Nephron (organoid): ENCODE data around the gene FBXO39.

Experiments
- H3K27ac Mint-ChIP-seq, 3 experiments: 2 replicates each; pipeline ENCODE4 v1.8.0; 2020; ENCODE audit warnings: mixed read lengths in 3 of 3, mild to moderate bottlenecking in 2 of 3, moderate library complexity in 1 of 3
- H3K27me3 Mint-ChIP-seq: 2 replicates; pipeline ENCODE4 v1.8.0; 2021; ENCODE audit warnings: low read depth, mild to moderate bottlenecking, moderate library complexity, mixed read lengths
- H3K36me3 Mint-ChIP-seq: 2 replicates; pipeline ENCODE4 v1.8.0; 2020; ENCODE audit warnings: low read depth, mixed read lengths
- H3K4me1 Mint-ChIP-seq: 2 replicates; pipeline ENCODE4 v1.8.0; 2020; ENCODE audit warnings: mixed read lengths
- H3K4me3 Mint-ChIP-seq, 3 experiments: 2 replicates each; pipeline ENCODE4 v1.8.0; 2020; ENCODE audit warnings: mild to moderate bottlenecking in 3 of 3, mixed read lengths in 3 of 3, moderate library complexity in 2 of 3
- H3K9me3 Mint-ChIP-seq: 2 replicates; pipeline ENCODE4 v1.8.0; 2020; ENCODE audit warnings: mixed read lengths
- CTCF ChIP-seq, 3 experiments: fragments of 200-600 bp; sonication (generic); IDR thresholded peaks; one replicate each; pipeline ENCODE4 v1.5.0; 2021; ENCODE audit warnings: antibody characterized with exemption in 3 of 3; ENCODE audit not compliant: unreplicated experiment in 3 of 3

The FBXO39 gene

GRCh38 chr17:6830383-6830986 lies 54.5 kb downstream of the FBXO39 start:
- Mint-ChIP-seq H3K4me3 (no peak overlapping the region), H3K27ac (no peak overlapping the region), H3K36me3 (no peaks in the 10 kb centered on the region), H3K9me3 (no peaks in the 10 kb centered on the region), H3K27me3 (peaks cover 74% of the 10 kb centered on the region), H3K4me1 (no peaks in the 10 kb centered on the region)
- no peak for TF ChIP-seq CTCF (IDR thresholded peaks at IDR 0.05; ENCODE audit: unreplicated experiment in 3 of 3)

- Mint-ChIP-seq H3K9me3 (no peaks in the 10 kb centered on the region), H3K4me1 (no peaks in the 10 kb centered on the region), H3K27me3 (peaks cover 83% of the 10 kb centered on the region), H3K27ac (no peak within 1 kb of the TSS), H3K4me3 (peak within 1 kb of the TSS; percentile 73 to 81 (median 79)), H3K36me3 (no peaks in the 10 kb centered on the region)
- TF ChIP-seq CTCF (IDR thresholded peaks at IDR 0.05; ENCODE audit: unreplicated experiment in 3 of 3) = no peak
Observed at GRCh38 chr17:6831661-6832263, 55.7 kb downstream of the FBXO39 start, which contains the start of gene TEKT1. Gene TEKT1 (minus strand): TSS chr17:6831729. CDS start chr17:6830376, 1,353 bp downstream.
